GM18511 (cell line): ENCODE results near the gene SLC30A4.
"Not testable (repeated sequence)": the region's sequence is repeated elsewhere in the genome, so short reads cannot be mapped to it uniquely, and the experiment has no call there.

Experiments used
- ATAC-seq: cut with Tn5 transposase; IDR thresholded peaks from one replicate; pipeline ENCODE4 v1.9.1; 2021; ENCODE audit warnings: mild to moderate bottlenecking, moderate library complexity; ENCODE audit not compliant: unreplicated experiment

The SLC30A4 gene

DNA sequence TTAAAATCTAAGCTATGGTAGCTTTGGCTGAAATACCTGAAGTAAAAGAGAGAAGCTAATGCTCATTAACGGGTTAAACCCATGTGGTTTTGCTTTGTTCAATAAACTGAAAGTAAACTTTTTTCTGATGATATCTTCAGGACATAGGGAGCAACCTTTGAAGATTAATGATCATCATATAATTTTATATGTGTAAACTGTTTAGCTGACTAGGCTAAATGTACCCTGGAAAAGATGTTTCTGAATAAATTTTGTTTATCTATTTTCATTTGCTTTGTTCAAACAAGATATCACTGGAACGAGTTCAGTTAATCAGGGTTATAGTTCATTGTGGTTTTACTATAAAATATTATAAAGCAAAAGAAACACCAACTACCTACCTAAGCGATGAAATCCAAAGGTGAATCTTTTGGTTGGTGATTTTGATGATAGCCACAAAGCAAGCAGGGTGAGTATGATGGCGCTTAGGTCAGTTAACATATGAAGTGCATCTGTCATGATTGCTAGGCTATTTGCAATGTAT is 11.7 kb downstream of the SLC30A4 start:
- ATAC-seq, result no peak

DNA sequence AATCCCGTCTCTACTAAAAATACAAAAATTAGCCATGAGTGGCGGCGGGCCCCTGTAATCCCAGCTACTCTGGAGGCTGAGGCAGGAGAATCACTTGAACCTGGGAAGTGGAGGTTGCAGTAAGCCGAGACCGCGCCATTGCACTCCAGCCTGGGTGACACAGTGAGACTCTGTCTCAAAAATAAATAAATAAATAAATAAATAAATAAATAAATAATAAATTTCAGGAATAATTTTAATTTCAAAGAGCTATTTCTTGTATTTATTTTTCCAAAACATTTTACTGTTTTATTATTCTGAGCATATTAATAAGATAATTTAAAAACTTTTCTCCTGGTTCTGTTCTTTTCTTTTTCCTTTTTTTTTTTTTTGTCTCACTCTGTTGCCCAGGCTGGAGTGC is 15.4 kb downstream of the SLC30A4 start:
- not testable (repeated sequence) for ATAC-seq

DNA sequence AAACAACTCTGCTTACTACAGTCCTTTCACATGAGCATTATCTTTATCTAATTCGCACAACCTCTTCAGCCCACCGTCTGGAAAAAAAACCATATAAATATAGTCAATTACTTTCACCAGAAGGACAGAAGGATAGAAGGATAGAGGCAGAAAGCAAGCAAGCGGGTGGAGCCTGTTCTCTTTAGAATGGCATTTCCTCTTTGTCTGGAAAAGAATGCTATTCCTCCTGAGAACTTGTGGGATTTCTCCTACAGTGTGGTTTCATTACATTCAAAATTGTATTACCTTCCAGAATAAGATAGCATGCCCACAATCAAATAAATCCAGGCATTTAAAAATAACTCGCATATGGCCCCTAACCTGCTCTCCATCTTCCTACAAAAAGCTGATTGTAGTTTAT is 23.1 kb downstream of the SLC30A4 start:
- no peak for ATAC-seq

DNA sequence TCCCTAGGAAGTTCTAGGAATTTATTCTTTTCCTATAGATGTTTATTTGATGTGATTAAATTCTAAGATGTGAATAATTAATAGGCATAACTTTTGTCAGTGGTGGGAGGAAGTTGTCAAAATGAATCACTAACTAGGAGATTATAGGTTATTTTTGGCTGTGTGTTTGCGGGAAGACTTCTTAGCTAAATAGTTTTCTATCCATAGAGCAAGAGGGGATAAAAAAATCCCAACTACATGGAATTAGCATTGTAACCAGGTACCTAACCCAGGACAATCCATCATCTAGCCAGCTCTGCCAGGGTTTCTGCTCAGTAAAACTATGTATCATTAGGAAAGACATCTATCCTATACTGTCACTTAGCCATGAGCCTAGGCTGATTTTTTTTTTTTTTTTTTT is 23.9 kb downstream of the SLC30A4 start:
- ATAC-seq, result no peak

DNA sequence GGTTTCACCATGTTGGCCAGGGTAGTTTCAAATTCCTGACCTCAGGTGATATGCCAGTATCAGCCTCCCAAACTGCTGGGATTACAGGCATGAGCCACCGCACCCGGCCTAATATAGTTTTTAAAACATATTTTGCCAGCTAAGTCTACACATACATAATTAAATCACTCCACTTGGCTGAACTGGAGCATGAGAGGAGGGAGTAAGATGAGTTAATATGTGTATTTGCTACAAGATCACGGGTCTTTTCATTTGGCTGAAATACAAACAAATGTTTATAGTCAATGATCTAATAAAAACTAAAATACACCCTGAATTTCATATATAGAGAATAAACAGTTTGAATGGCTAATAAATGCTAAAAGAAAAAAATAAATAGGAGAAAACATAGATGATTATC is 25.3 kb downstream of the SLC30A4 start:
- ATAC-seq, result no peak

DNA sequence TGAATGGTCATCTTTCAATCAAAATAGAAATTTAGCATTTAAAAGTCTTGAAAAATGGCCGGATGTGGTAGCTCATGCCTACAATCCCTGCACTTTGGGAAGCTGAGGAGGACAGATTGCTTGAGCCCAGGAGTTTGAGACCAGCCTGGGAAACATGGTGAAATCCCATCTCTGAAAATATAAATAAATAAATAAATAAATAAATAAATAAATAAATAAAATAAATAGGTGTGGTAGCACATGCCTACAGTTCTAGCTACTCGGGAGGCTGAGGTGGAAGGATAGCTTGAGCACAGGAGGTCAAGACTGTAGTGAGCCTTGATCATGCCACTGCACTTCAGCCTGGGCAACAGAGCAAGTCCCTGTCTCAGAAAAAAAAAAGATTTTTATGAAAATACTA is 25.9 kb downstream of the SLC30A4 start:
- ATAC-seq, result no peak

DNA sequence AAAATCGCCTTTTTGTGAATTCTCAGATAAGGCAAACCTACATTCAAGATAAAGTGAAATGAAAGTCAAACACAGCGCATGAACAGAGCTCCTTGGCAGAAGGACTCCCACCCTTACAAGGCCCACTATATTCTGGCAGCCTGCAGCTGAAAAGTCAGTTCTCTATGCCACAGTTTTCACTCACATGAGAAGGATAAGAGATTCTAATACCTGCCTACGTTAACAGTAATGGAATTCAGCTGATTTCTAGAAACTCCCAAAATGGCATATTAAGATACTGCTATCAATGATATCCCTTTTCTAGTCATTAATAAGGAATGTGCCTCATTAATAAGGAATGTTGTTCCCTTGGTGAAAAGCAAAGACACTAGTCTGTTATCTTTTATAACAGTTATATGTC is 27.0 kb downstream of the SLC30A4 start:
- ATAC-seq, result no peak

DNA sequence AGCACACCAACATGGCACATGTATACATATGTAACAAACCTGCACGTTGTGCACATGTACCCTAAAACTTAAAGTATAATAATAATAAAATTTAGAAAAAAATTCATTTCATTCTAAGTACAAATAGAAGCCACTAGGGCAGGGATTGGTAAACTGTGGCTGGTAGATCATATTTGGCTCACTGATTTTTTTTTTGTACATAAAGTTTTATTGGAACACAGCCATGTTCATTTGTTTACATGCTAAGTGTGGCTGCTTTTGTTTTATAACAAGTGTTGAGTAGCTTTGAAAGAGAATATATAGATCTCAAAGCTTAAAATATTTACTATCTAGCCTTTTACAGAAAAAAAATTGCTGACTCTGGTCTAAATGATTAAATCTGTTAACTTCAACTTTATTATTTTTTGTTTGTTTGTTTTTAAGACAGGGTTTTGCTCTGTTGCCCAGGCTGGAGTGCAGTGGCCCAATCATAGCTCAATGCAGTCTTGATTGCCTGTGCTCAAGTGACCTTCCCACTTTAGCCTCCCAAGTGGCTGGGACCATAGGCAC is 32.8 kb downstream of the SLC30A4 start:
- no peak for ATAC-seq

DNA sequence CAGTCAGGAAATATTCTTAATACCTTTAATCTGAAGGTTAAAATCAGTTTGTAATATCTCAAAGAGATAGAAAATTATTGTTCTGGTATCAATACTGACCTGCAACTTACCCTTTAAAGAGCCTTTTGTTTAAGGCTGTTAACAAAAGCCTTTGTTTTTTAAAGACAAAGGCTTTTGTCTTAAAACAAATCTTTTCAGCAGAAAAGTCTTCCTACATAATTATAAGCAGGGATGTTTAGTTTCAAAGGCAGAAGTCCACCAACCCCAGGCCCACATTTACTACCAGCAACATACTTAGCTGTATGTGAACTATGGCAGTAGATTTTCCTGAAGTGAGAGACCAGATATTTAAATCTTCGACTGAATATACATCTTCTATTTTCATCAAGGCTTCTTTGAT is 36.2 kb downstream of the SLC30A4 start:
- ATAC-seq, result no peak

DNA sequence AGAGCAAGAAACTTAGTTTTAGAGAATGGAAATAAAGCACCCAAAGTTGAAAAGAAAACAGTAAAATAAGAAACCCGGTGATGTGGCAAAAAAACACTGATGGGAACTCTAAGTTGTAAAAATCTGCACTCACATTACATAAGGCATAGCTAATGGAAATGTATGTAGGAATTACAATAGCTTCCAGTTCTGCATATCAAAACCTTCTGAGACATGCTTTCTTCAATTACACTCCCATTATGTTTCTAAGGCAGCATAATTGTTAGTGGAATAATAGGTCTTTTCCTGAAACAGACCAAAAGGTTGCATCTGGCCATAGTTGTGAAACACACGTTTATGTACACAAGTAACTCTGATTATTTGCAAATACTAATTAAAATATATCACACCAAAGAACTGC is 41.4 kb downstream of the SLC30A4 start:
- no peak for ATAC-seq

DNA sequence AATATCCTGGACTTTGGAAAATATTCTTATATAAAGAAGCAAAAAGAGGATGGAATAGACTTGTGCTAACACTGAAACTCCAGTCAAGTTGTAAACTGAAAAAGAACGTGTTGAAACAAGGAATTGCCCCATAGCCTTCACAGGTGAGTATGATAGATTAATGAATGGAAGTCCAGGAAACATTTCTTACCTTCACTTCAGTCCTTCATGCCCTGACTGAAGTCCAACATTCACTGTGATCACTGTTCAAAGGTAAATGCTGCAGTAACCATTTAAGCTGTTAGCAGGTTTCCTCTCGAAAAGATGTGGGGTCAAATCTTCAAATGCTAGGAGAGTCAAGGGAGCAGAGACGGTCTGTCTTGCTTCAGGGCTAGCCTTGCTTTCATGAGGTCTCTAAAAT is 46.1 kb downstream of the SLC30A4 start:
- ATAC-seq, result no peak

DNA sequence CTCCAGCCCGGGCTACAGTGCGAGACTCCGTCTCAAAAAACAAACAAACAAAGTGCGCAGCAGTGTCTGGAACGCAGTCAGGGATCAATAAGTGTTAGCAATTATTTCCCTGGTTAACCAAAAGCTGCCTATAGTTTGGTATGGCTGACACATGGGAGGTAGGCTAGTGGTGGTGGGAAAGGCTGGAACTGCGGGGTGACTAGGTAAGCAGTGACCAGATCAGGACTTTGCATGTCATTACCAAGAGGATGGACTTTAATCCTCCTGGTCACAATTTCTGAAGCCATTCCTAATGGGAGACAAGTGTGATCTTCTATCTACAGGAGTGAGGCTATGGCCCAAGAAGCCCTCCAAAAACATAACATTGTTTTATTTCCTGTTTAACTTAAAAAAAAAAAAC is 47.8 kb downstream of the SLC30A4 start:
- no peak for ATAC-seq

DNA sequence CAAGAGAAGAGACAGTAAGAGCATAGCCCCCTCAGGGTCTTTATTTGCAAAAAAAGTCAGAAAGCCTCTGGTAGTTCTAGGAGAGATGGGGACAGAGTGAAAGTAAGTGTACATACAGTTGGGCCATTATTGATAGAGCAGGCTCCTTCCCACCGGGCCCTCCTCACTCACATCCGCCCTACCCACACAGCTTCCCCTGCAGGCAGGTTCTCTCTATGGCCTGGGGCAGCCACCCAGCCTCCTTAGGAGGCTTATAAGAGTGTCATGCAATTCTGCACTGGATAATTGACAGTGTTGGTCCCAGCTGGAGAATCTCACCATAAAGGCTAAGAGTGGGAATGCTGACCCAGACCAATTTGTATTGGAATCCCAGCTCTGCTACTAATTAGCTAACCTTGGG is 49.5 kb downstream of the SLC30A4 start:
- no peak for ATAC-seq

DNA sequence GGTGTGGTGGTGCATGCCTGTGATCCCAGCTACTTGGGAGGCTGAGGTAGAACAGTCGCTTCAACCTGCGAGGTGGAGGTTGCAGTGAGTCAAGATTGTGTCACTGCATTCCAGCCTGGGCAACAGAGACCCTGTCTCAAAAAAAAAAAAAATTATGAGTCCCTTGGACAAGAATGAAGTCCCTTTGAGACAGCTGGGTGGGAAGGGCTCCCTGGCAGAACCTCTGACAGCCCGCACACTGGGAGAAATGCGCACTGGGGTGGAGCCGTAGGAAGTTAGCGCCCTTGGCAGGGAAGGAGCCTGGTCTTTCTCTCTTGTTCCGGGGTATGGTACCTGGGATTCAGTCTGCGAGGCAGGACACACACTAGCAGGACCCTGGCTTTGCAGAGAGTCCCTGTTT is 51.4 kb downstream of the SLC30A4 start:
- ATAC-seq, result no peak

DNA sequence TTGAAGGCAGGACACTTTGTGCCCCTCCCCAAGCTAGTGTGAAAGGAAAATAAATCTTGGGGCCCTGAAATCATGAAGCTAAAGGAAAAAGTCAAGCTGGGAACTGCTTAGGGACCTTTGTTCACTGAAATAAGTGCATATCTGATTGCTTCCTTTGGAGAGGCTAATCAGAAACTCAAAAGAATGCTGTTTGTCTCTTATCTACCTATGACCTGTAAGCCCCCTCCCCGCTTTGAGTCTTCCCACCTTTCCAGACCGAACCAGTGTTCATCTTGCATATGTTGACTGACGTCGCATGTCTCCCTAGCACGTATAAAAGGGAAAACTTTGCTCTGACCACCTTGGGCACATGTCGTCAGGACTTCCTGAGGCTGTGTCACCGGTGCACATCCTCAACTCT is 53.1 kb downstream of the SLC30A4 start:
- no peak for ATAC-seq

DNA sequence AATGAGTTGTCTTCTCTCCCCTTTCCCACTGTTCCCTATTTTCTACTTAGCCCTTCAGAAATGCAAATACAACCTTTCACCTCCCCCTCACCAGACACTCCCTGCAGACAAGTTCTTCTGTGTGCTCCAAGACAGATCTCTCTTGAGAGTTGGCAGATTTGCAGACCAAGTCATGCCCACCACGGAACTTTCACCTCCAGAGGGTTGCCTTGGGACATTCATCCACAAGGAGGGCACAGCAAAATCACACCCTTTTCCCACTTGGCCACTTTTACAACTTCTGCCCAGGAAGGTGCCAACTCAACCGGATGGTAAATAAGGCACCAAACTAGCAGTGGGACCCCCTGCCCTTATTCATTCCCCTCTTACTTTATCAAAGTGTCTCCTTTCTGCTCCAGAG is 53.5 kb downstream of the SLC30A4 start:
- no peak for ATAC-seq

DNA sequence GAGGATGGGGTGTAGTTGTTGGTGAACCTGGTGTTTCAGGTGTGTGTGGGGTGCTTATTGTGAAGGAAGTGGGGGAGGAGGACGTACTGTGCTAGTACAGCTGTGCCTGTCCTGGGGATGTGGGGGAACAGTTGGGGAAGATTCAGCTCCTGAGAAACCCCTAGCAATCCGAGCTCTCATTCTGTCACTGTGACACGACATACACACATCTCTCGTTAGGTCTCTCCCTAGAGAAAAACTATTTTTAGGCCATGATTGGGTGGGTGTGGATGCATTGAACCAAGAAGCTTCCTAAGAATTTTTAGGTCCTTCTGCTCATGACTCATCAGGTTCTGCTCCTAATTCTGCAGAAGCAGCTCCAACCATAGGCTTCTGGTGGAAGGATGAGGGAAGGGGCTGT is 54.3 kb downstream of the SLC30A4 start:
- ATAC-seq, result no peak

DNA sequence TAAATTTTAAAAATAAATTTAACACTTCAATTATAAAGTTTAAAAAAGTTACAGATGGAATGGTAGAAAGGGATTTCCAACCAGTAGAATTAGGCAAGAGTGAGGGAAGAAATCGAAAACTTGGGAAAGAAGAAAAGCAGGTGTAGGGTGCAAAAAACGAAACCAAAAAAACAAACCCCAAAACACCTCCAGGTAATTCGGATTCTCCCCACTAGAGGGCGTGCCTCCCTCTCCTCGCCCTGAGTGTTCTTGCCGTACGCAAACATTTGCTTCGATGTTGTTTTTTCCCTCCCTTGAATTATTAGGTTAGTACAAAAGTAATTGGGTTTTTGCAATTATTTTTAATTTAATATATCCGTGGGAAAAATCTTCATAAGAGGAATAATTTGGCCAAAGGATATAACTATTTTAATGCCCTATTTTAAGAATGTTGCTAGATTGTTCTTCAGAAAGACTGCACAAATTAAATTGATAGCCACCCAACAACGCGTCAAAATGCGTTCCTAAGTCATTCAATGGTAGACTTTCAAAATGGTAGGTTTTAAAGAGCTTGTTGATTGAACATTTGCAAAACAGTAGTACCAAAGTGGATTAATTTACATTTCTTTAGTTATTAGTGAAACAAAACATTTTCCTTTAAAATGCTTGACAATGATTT is 63.7 kb downstream of the SLC30A4 start:
- ATAC-seq, result no peak

DNA sequence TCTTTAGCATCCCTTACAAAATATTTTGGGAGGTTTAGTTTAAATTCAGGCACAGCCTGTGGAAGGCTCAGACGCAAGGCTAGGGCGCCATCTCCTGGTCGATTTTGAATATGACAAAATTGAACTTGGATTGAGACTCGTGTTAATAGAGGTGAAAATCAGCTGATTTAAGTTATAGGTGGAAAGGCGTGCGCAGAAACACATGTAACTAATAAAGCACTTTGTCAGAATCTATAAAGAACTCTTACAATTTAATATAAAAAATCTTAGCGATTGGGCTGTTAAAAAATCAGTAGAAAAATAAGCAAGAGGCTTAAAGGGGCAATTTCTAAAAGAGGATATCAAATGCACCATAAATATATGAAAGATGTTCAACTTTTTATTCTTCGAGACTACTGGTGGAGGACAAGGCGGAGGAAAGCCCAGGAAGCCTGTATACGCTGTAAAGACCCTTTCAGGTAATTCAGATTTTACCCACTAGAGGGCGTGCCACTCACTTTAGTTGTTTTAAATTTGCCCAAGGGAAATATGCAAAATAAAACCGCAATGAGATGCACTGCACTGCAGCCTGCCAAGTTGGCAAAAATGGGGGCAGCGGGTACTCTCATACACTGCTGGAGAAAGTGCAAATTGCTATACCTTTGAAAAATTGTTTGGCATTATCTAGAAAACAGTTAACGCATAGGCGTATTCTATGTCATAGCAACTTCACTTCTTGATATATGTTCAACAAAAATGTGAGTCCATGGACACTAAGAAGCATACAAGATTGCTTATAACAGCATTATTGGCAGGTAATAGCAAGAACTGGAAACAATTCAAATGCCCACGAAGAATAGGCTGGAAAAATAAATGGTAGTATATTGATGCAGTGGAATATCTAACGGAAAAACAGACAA is 64.7 kb downstream of the SLC30A4 start:
- peak; percentile 53 for ATAC-seq

DNA sequence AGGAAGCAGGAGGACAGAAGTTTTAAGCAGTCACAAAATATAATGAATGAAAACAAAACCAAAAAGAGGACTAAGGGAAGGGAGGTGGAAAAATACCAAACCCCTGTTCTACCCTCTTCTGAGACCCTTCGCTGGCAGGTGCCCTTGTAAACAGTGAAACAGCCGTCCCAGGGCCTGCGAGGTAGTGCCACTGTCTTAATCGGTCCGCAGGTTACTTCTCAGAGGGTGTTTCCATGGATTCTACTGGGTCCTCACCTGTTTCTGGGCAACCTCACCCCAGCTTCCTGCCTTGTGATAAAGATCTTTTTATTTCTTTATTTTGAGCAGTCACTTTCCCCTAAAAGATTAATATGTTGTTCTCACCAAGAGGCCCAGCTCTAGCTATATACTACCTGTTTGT is 65.3 kb downstream of the SLC30A4 start:
- no peak for ATAC-seq

DNA sequence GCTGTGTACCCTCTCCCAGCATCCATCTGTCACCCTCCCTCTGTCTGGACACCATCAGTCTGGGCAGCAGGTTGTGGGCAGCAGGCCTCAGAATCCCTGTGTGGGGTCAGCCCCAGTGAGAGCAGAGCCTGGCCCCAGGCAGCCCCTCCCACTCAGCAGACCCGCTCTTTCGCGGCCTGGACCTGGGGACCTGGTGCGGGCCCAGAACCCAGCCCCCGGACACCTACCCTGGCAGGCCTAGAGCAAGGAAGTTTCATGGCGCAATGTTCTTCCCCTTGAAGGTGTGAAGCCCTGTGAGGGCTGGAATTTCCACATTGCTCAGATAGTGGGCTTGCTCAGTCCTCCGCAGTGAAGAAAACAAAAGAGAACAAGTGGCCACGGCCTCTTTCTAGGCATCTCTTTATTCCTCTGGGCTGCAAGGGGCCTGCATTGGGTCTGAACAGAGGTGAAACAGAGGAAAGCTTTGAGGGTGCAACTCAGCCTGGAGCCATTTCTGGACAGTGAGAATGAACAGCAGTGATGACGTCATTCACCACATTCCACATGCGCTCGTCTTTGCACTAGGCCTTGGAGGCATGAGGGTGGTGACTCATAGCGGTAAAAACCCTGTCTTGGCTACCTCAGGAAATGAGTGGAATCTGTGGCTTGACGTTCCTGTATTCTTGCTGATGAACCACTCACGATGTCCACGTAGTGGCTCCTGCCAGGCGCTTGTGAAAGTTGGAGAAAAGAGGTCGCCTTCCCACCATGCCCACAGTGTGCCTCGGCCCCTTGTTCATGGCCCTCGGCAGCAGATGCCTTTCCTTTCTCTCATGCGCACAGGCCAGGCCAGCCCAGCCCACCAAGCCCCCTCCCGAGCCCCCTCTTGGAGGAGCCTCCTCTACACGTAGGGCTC is 66.1 kb downstream of the SLC30A4 start:
- ATAC-seq, result no peak
